ENCODE data around the gene TBL1XR1. TPM values are rescaled to one million over a fixed set of nuclear protein-coding genes. Genes with fewer than 3 reads are reported as not detected.

TBL1XR1 gene
- total RNA-seq, 1 donor from 2014 or later = 155 TPM

DNA sequence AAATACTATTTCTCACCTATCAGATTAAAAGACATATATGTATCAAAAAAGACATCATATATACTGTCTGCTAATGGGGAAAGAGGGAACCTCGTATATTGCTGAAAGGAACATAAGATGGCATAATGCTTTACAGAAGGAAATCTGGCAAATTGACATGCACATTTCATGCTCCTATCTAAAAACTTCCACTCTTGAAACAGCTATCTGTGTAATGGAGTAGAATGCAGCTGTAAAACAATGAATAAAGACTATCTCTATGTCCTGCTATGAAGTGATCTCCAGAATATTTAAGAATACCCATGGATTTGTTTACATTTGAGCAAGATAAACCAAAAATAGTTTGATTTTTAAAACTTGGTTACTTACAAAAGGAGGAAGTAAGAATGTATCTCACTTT, 107.4 kb downstream of the TBL1XR1 start:
- peaks cover 16% of the 10 kb centered on the region for H3K4me1 Mint-ChIP-seq (ENCODE audit: unreplicated experiment)
- peaks cover 53% of the 10 kb centered on the region for H3K36me3 Mint-ChIP-seq
- H3K27ac Mint-ChIP-seq = peak overlapping the region; percentile 32
- no peak overlapping the region for H3K4me3 Mint-ChIP-seq
- H3K27me3 Mint-ChIP-seq = no peaks in the 10 kb centered on the region
- TF ChIP-seq, protein P1, sequence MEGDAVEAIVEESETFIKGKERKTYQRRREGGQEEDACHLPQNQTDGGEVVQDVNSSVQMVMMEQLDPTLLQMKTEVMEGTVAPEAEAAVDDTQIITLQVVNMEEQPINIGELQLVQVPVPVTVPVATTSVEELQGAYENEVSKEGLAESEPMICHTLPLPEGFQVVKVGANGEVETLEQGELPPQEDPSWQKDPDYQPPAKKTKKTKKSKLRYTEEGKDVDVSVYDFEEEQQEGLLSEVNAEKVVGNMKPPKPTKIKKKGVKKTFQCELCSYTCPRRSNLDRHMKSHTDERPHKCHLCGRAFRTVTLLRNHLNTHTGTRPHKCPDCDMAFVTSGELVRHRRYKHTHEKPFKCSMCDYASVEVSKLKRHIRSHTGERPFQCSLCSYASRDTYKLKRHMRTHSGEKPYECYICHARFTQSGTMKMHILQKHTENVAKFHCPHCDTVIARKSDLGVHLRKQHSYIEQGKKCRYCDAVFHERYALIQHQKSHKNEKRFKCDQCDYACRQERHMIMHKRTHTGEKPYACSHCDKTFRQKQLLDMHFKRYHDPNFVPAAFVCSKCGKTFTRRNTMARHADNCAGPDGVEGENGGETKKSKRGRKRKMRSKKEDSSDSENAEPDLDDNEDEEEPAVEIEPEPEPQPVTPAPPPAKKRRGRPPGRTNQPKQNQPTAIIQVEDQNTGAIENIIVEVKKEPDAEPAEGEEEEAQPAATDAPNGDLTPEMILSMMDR (conservative IDR thresholded peaks at IDR 0.05) = no peak
- H3K9me3 Mint-ChIP-seq = peaks cover 32% of the 10 kb centered on the region
- DNase-seq (ENCODE audit: extremely low spot score, unreplicated experiment) = no peak

DNA sequence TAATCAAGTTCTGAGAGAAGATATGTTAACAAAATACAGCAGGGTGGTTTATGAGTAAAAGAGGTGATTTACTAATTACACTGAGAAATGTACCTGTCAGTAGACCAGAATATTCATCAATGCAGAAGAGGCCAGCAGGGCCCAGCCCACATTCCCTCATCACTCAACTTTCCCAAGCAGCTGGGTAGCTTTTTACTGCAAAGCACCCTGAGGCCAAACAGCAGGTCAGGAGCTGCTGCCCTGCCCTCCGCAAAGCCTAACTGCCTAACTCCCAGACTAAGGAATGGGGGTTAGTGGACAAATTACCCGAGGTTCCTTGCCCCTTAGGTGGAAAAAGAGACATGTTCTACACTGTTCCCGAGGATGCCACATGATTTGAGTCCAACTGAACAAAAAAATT, 108.2 kb downstream of the TBL1XR1 start:
- Mint-ChIP-seq H3K9me3 (peaks cover 34% of the 10 kb centered on the region), H3K4me3 (peak overlapping the region; percentile 41), H3K27ac (peak overlapping the region; percentile 32), H3K27me3 (no peaks in the 10 kb centered on the region), H3K4me1 (ENCODE audit: unreplicated experiment) (peaks cover 24% of the 10 kb centered on the region), H3K36me3 (peaks cover 53% of the 10 kb centered on the region)
- no peak for DNase-seq (ENCODE audit: extremely low spot score, unreplicated experiment)
- TF ChIP-seq, protein P1 (conservative IDR thresholded peaks at IDR 0.05) = no peak

DNA sequence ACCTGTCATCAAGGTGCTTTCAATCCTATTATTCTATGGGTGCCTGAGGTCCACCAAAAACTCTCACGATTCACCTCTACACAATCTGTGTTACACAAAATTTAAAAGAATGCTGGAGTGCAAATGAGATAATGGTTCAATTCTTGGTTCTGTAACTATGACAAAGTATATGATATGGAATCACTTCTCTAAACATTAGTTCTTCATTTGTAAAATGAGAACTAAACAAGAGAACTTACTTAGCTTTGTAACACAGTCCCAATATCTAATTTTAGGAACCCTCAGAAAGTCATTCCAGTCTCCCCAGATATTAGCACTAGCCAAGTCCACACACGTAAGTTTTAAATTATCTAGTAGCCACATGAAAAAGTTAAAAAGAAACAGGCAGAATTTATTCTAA, 111.5 kb downstream of the TBL1XR1 start:
- Mint-ChIP-seq H3K9me3 (peaks cover 20% of the 10 kb centered on the region), H3K4me1 (ENCODE audit: unreplicated experiment) (peaks cover 24% of the 10 kb centered on the region), H3K4me3 (no peak overlapping the region), H3K27ac (no peak overlapping the region), H3K27me3 (no peaks in the 10 kb centered on the region), H3K36me3 (peaks cover 36% of the 10 kb centered on the region)
- TF ChIP-seq, protein P1 (conservative IDR thresholded peaks at IDR 0.05) = no peak
- no peak for DNase-seq (ENCODE audit: extremely low spot score, unreplicated experiment)

- peaks cover 32% of the 10 kb centered on the region for H3K36me3 Mint-ChIP-seq
- H3K4me1 Mint-ChIP-seq (ENCODE audit: unreplicated experiment) = peaks cover 19% of the 10 kb centered on the region
- H3K27ac Mint-ChIP-seq = peak overlapping the region; percentile 1
- TF ChIP-seq, protein P1 (conservative IDR thresholded peaks at IDR 0.05) = no peak
- no peaks in the 10 kb centered on the region for H3K27me3 Mint-ChIP-seq
- peaks cover 16% of the 10 kb centered on the region for H3K9me3 Mint-ChIP-seq
- peak overlapping the region; percentile 3 for H3K4me3 Mint-ChIP-seq
- no peak for DNase-seq (ENCODE audit: extremely low spot score, unreplicated experiment)
These were observed 112.7 kb downstream of the TBL1XR1 start for GRCh38 chr3:177084616-177085015.

GRCh38 chr3:177080122-177080521, 117.2 kb downstream of the TBL1XR1 start:
- H3K27ac Mint-ChIP-seq = no peak overlapping the region
- peaks cover 10% of the 10 kb centered on the region for H3K4me1 Mint-ChIP-seq (ENCODE audit: unreplicated experiment)
- no peak for DNase-seq (ENCODE audit: extremely low spot score, unreplicated experiment)
- no peaks in the 10 kb centered on the region for H3K27me3 Mint-ChIP-seq
- H3K36me3 Mint-ChIP-seq = peaks cover 44% of the 10 kb centered on the region
- H3K9me3 Mint-ChIP-seq = peaks cover 20% of the 10 kb centered on the region
- TF ChIP-seq, protein P1 (conservative IDR thresholded peaks at IDR 0.05) = no peak
- H3K4me3 Mint-ChIP-seq = no peak overlapping the region

DNA sequence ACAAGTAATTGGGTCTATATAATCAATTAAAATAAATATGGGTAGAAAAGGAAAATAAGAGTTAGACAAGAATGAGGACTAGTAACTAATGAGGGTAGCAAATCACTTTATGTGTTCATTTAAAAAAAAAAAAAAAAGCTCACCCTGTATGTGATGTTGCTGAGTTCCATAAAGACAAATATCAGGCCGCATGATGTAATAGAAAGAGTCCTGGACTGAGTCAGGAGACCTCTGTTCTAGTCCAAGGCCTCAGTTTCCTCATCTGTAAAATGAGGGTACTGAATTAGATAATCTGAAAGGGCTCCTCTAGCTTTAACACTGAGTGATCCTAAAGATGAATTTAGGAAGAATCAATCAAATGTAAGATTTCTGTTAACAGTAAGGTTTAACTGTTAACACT, 117.6 kb downstream of the TBL1XR1 start:
- peaks cover 44% of the 10 kb centered on the region for H3K36me3 Mint-ChIP-seq
- no peak overlapping the region for H3K4me3 Mint-ChIP-seq
- H3K4me1 Mint-ChIP-seq (ENCODE audit: unreplicated experiment) = peaks cover 6% of the 10 kb centered on the region
- no peak for DNase-seq (ENCODE audit: extremely low spot score, unreplicated experiment)
- no peak overlapping the region for H3K27ac Mint-ChIP-seq
- no peaks in the 10 kb centered on the region for H3K27me3 Mint-ChIP-seq
- TF ChIP-seq, protein P1 (conservative IDR thresholded peaks at IDR 0.05) = no peak
- peaks cover 16% of the 10 kb centered on the region for H3K9me3 Mint-ChIP-seq

Data from type B pancreatic cell (in vitro differentiated cells).